ENCODE measurements around the gene ZNF483.

DNA sequence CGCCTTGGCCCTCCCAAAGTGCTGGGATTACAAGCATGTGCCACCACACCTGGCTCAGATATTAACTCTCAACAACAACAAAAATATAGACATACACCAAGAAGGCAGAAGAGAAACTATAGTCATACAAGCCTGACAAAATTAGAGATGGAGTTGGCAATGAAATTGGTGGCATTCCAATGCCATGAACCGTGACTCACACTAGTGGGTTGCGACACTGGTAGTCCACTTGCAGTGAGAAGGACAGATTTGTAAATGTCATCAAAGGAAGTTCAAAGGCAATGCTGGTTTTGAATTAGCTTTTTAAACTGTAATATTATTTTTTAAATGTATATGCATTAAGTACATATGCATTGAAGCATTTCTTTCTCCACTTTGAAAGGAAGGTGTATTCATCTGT is 97.6 kb downstream of the ZNF483 start:
- TF ChIP-seq, protein P1, sequence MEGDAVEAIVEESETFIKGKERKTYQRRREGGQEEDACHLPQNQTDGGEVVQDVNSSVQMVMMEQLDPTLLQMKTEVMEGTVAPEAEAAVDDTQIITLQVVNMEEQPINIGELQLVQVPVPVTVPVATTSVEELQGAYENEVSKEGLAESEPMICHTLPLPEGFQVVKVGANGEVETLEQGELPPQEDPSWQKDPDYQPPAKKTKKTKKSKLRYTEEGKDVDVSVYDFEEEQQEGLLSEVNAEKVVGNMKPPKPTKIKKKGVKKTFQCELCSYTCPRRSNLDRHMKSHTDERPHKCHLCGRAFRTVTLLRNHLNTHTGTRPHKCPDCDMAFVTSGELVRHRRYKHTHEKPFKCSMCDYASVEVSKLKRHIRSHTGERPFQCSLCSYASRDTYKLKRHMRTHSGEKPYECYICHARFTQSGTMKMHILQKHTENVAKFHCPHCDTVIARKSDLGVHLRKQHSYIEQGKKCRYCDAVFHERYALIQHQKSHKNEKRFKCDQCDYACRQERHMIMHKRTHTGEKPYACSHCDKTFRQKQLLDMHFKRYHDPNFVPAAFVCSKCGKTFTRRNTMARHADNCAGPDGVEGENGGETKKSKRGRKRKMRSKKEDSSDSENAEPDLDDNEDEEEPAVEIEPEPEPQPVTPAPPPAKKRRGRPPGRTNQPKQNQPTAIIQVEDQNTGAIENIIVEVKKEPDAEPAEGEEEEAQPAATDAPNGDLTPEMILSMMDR (IDR thresholded peaks at IDR 0.05): no peak
- TF ChIP-seq POLR2A (IDR thresholded peaks at IDR 0.05): no peak
